SIG-M5 treated with dmso at 0.1 percent for 504 hours (cell line): ENCODE data around the gene ACADVL.
A peak's percentile ranks its signal among the peaks of the same experiment; 100 is the strongest.

Source experiments
- DNase-seq: peaks from one replicate; lab custom pipeline; 2025; ENCODE audit not compliant: unreplicated experiment; lab: John Stamatoyannopoulos, UW

Gene ACADVL

DNA sequence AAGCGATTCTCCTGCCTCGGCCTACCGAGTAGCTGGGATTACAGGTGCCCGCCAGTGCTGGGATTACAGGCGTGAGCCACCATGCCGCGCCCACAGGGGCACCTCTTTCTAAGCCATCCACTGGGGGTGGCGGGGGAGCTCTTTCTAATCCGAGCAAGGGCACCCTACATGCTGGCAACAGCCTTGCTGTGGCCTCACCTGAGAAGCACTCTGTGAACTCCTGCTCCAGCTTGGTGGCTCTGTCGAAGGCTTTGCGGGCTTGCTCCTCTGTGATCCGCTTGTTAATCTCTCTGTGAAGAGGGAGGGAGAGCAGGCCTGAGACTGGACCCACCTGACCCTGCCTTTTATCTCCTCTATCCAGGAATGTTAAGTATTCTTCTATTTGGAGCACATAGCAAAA lies 28.7 kb upstream of the ACADVL start:
- no peak for DNase-seq

DNA sequence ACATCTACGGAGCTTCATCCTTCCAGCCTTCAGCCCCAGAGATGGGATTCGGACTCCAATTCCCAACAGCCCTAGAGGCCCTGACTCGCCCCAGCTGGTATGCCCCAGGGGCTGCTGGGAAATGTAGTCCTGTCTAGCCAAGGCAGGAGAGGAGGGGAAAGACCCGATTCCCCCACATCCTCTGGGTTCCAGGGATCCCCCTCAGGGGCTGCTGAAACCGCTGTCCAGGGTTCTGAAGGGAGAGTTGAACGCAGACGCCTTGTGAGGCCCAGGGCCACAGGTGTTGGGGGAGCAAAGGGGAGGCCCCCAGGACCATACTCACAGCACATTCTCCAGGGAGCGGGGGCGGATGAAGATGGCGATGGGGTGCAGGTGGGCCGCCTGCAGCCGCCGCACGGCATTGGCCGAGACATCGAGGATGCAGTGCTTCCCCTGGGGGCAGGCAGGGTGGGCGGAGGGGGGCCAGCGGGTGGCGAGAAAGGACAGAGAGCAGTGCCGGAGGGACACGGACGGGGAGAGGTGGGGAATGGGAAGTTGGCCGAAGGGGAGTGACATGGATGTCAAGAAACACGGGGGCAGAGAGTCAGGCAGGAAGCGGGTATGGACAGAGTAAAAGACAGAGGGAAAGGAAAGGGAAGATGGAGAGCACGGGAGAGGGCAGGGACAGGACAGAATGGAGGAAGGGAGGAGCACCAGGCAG lies 28.0 kb upstream of the ACADVL start:
- no peak for DNase-seq

DNA sequence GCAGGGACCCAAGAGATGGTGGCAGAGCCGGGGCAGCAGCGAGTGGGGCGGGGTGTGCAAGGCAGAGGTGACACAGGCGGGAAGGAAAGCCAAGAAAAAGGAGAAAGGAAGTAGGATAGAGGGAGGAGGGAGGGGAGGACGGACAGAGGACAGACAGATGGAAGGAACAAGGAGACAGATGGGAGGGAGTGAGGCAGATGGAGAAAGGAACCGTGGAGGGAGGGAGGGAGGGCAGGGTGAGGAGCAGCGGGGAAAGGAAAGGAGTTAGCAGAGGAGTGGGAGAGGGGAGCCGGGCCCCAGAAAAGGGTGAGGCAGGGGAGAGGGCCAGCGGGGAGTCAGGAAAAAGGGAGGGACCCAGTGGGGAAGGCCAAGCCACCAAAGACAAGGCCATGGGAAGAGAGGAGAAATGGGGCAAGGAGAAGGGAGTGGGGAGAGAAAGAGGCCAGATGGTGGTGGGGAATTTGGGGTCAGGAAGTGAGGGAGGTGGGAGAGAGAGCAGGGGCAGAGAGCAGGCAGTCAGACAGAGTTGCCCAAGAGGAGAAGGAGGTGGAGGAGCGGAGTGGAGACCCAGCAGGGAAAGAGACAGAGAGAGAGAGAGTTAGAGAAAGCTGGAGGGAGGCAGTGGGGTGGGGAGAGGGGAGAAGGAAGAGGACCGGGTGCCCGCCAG lies 27.3 kb upstream of the ACADVL start:
- no peak for DNase-seq

DNA sequence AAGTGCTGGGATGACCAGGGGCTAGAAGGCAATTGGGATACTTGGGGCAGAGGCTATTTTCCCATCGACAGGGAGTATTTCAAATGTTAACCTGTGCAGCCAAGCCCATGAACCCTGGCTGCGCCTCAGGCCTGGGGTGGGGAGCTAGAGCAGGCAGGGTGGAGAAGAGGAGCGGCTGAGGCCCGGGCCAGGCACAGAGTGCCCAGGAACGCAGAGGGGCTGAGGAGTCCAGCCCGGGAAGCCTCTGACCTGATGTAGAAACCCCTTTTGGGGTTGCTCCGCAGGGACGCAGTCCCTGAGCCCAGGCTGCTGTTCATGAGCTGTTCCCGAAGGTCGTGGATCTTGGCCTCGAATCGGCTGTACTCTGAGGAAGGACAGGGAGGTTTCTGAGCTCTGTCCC lies 23.8 kb upstream of the ACADVL start:
- DNase-seq, result no peak

DNA sequence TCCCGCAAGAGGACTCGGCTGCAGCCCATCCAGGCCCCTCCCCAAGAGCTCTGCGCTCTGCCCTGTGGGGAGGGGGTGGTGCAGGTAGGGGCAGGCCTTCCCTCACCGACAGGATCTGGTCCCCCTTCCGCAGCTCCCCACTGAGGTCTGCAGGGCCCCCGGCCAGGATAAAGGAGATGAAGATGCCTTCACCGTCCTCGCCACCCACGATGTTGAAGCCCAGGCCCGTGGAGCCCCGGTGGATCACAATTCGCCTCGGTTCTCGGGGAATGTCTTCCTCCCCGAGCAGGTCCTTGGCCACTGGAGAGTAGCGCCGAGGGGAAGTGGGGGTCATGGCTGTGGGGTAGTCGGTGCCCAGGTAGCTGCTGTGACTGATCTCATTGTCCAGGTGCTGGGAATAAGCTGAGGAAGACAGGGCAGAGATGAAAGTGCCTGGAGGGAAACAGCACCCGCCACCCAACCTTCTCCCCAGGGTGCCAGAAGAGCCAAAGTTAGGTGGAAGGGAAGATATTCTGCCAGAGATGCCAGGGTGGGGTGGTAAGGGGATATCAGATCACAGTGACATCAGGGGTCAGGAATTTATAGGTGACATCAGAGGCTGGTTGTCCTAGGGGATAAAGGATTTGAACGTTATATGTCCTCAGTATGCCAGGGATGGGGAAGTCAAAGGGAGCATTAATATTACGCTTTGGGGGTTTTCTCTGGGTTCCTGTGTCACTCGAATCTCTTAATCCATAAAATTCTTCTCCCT lies 22.9 kb upstream of the ACADVL start:
- no peak for DNase-seq

DNA sequence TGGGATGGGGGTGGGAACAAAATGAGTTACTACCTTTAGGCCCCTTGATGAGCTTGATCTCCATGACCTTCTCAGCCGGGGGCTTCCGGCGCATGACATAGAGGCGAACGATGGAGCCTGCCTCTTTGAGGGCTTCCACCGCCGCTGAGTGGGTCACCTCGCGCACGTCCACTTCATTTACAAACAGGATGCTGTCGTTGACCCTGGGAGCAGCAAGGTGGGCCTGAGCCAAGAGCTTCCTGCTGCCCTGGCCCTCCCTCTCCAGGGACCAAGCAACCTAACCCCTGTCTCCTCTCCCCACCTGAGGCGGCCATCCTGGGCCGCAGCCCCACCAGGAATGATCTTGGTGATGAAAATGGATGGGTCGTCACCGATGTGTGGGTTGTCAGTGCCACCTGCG lies 16.3 kb upstream of the ACADVL start:
- no peak for DNase-seq

DNA sequence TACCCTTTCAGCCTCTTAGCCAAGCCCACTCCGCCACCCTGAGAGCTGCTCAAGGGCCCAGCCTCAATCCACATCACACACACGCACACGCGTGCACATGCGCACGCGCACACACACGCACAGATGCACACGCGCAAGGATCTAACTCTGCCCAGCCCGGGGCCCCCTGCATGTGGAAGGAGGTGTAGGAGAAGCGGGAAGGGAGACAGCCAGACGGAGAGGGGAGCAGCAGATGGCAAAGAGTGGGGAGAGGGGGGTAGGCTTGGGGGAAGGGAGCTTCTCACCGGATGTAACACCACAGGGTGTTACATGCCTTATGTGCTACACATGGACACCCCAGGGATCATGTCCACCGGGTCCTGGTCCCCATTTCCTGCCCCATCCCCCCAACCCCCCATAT lies 15.4 kb upstream of the ACADVL start:
- DNase-seq, result no peak

DNA sequence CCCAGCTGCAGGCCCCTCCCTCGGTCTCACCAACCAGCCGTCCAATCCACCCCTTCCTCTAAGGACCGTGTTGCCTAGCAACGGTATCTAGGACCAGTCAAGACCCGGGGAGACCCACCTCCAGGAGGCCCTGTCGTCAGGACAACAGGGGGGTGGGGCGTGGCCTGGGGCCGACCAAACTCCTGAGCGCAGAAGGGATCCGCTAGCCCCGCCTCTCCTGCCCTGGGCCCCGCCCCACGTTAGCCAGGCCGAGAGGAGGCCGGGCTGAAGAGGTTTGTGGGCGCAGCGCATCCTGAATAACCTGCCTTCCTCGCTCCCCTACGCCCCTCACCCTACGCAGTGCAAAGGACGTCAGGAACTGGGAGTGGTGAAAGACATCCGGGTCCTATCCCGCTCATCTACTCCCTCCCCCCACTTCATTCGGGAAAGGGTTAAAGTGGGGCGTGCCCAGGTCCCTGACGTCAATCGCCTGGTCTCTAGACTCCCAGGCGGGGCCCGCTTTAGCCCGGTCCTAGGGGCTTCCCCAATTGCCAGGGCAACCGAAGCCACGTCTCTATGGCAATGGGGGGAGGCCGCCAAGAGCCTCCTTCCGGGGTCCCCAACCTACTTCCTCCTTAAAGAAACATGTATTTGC lies 14.8 kb upstream of the ACADVL start:
- peak; percentile 63 for DNase-seq

DNA sequence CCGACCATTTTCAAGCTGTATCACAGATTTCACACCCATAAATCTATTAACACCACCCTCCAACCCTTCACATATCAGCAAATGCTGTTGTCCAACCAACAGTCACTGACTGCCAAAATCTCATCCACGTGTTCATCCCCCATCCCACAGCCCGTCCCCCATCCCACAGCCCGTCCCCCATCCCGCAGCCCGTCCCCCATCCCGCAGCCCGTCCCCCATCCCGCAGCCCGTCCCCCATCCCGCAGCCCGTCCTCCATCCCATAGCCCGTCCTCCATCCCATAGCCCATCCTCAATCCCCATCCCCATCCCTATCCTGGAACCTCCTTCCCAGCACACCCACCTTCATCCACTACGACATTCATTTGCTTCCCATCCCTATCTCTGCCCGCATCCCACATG lies 14.2 kb upstream of the ACADVL start:
- no peak for DNase-seq

DNA sequence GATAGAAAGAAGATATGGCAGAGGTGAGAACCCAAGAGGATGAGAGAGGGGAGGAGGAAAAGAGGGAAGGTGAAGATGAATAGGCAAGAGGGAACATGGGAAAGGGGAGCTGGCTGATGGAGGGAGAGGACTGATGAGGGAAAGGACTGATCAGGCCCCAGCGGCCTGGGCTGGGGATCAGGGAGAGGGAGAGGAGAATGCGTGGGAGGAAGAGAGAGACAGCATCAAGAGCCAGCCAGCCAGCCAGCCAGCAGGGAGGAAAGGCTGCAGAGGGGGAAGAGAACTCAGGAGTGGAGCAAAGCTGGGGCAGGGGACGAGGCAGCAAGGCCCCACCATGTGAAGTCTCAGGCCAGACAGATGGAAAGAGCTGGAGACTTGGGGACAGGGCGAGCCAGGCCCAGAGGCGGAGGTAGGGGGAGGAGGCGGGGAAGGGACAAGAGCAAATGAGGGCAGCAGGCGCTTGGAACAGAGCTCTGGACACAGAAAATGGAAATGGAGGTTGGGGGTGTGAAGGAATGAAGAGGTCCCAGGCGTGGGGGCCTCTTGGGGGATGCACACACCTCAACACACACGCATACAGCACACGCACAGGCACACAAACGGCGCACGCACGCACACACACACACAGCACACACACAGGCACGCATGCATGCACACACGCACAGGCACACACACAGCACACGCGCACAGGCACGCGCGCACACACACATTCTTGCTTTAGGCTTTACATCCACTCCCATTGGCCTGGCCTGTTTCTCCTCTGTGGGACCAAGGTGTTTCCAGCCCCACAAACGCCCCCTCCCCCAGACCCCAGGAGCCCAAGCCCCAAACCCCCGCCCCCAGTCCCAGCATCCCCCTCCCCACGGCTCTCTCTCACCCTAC lies 12.4 kb upstream of the ACADVL start:
- no peak for DNase-seq

DNA sequence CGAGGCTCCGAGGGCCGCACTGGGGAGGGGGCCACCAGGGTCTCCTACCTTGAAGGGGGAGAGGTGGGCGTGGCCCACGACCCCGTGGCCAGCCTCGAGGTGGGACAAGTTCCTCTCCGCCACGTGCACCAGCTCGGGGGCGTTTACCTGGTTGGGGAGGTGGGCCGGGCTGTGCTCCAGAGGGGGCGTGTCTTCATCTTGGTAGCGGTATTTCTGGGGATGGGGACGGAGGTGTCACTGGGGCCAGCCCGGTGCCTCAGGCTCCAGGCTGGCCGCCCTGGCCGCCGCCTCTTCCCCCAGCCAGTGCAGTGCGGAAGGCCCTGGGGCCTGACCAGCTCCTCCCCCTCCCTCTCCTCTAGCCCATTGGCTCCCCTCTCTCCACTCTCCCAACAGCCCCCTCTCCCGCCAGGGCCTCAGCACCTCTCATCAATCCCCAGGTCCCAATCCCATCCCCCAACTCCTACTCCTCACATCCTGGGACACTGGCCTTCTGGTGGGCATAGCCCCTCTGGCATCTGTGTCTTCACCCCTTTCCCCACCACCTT lies 11.6 kb upstream of the ACADVL start:
- no peak for DNase-seq

DNA sequence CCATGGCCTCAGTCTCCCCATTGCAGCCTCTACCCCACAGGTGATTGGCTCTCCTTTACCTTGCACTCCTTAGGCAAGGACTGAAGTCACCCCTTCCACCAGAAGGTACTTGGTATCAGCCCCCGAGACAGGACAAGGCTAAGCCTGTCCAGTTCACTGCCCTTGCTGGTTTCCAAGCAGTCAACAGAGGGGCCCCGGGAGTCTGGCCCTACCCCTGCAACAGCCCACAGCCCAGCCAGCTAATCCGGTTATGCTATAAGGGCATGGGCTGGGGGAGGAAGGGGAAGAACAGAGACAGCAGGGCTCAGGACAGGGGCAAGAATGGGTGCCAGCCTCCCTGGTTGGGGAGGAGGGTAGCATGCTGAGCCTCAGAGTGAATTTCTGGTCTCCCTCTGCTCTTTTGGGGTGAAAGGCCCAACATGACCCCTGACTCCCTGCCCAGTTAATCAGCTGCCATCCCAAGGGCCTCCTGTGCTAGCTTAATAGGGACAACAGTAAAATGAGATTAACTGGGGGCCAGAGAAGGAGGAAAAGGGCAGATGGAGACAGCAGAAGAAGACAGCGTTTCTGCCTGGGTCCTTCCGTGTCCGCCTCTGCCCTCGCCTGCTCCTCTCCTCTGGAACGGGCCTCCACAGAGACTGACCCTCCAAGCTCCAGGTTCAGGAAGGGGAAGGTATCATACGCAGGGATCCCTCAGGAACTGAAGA lies 10.8 kb upstream of the ACADVL start:
- DNase-seq, result no peak

DNA sequence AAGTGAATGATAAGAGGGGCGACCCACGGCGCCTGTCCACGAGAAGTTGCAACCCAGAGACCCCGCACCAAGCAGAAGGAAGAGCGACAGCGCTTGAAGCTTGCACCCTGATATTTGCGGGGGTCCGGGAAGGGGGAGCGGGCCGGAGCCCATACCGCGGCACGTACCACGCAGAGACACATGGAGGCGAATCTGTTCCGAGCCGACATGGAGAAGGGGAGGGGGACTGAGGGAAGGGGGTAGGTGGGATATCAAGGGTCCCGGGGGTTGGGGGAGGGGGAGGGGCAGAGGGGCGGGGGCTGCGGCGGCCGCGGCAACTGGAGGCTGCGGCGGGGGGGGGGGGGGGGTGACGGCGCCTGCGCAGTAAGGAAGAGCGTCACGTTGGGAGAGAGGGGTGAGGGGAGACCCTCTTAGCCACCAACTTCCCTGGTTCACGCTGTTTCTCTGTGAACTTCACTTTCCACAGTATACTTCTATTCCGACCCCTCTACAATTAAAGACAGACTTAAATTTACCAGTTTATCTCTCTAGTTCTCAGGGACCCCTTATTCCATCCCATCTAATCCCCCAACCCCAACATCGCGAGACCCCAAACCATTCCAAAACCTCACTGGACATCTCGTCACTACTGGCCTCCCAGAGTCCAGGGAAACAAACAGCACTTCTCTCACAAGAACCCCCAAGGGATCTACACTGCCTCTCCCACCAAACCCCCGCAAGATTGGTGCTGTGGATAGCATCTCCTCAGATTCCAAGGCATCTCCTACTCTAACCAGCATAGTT lies 8.1 kb upstream of the ACADVL start:
- DNase-seq, result no peak

DNA sequence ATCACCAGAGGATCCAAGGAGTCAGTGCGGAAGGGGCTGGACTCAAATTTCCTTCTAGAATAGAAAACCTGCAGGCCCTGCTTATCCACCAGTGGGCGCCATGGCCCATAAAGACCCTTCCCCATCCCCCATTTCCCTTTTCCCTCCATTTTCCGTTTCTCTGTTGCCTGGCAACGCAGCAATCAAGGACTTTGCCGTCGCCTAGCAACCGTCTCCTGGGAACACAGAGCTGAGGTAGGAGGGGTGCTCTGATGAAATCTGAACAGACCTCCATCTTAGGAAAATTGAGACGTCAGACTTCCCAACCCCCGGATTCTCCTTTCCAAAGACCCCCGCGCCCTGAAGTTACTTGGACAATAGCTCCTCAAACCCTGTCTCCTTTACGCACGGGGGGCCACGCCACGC lies 5.8 kb upstream of the ACADVL start:
- peak; percentile 82 for DNase-seq

DNA sequence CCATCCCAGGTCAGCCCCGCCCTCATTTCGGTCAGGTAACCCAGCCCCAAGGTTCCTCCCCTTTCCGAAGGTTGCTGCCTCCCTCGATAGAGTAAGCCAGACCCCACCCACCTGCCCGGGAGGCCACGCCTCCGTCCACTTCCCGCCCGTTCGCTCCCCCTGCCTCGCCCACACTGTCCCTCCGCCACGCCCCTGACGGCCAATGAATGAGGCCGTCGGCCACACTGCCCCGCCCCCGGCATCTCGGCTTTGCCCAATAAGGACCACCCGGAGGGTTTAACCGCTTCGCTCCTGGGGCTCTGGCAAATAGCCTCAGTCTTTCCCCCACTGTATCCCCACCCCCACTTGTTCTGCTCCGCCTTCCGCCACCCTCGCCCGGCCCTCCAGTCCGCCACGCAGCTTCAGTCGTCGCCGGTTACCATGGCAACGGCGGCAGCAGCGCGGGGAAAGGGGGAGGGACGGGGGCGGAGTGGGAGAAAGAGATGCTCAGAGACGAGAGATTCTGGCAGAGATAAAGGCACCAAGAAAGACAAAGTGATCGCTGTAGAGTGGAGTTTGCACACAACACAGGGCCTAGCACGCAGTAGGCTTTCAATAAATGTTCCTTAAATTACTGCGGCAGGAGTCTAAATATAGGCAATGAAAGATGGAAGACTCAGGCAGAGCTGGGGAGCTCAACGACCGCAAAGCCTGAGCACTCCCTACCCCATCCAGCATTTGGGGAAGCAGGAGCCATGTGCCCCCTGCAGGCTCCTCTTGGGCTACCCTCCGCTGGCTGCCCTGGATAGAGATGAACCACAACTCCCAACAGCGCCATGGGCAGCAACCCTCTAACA lies 5.2 kb upstream of the ACADVL start:
- DNase-seq, result peak; percentile 95

DNA sequence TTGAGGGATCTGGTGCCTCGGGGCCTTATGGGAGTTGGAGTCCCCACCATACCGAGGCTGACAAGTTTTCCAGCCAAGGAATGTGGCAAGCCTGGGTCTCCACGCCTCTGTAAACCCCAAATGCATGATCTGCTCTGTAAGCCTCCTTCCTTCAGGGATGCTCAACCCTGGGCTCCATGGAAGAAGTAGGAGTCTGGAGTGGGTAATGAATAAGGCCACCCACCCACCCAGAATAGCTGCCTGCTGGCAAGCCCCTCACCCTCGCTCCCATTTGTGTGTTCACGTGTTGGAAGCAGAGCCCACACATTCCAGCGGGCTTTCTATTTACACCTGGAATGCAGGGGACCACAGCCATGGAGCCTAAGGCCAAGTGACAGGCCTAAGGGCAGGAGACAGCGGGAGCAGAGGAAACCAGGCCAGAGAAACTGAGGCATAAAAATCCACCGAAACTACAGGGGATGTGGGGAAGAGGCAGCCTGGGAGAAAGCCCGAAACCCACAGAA lies 4.6 kb upstream of the ACADVL start:
- no peak for DNase-seq

DNA sequence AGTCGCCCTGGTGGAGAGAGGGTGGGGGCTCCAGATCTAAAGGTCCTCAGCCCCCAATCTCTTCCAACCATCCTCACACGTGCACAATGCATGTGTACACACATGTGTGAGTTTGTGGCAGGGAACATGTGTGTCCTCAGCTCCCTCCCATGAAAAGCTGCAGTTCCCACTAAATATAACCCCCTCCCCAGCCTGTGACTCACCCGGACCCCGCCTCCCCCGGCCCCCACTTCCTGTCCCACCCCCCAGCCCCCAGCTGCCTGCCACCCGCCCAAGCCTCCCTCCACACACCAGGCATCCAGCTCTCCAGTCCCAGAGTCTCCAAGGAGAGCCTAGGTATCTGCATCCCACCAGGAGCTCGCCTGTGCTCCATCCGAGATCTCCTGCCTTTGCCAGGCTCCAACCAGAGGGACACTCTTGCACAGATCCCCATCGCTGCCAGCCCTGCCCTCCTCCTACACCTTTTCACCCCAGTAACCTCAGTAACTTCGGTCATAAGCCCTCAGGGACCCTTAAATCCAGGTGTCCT lies 4.0 kb upstream of the ACADVL start:
- no peak for DNase-seq
